H9 (cell line): ENCODE results near the gene KDM5B. TPM values are rescaled to one million over a fixed set of nuclear protein-coding genes. Genes with fewer than 3 reads are reported as not detected.

Source experiments
- DNase-seq: peaks from one replicate; pipeline ENCODE4 v3.0.0-alpha.2; 2017
- H2AFZ ChIP-seq: one replicate; pipeline ENCODE4 v1.6.1; 2013; ENCODE audit warnings: mild to moderate bottlenecking, low read length, control low read depth, moderate library complexity
- H2AK5ac ChIP-seq: 2 replicates; pipeline ENCODE4 v1.6.1; 2013; ENCODE audit warnings: low read length, control low read depth, mixed read lengths; ENCODE audit not compliant: insufficient read length
- H2BK120ac ChIP-seq: one replicate; pipeline ENCODE4 v1.6.1; 2013; ENCODE audit warnings: low read depth, mild to moderate bottlenecking, low read length, control low read depth, inconsistent platforms; ENCODE audit not compliant: poor library complexity, severe bottlenecking
- H2BK12ac ChIP-seq: 2 replicates; pipeline ENCODE4 v1.6.1; 2013; ENCODE audit warnings: low read length, control low read depth, mixed read lengths, low read depth; ENCODE audit not compliant: insufficient read length
- H2BK15ac ChIP-seq: 2 replicates; pipeline ENCODE4 v1.6.1; 2013; ENCODE audit warnings: low read depth, low read length, control low read depth
- H2BK20ac ChIP-seq: one replicate; pipeline ENCODE4 v1.6.1; 2013; ENCODE audit warnings: low read depth, mild to moderate bottlenecking, low read length, control low read depth, inconsistent platforms; ENCODE audit not compliant: poor library complexity, severe bottlenecking
- H2BK5ac ChIP-seq: 2 replicates; pipeline ENCODE4 v1.6.1; 2013; ENCODE audit warnings: low read length, control low read depth, mixed read lengths; ENCODE audit not compliant: insufficient read length
- H3K14ac ChIP-seq: 2 replicates; pipeline ENCODE4 v1.6.1; 2013; ENCODE audit warnings: low read length, control low read depth; ENCODE audit not compliant: insufficient read depth
- H3K18ac ChIP-seq: 2 replicates; pipeline ENCODE4 v1.6.1; 2013; ENCODE audit warnings: low read depth, mild to moderate bottlenecking, mixed read lengths, low read length, control low read depth; ENCODE audit not compliant: insufficient read length
- H3K23ac ChIP-seq: 2 replicates; pipeline ENCODE4 v1.6.1; 2013; ENCODE audit warnings: low read length, control low read depth, mixed read lengths, low read depth; ENCODE audit not compliant: insufficient read length
- H3K23me2 ChIP-seq: 2 replicates; pipeline ENCODE4 v1.6.1; 2013; ENCODE audit warnings: low read depth, mild to moderate bottlenecking, mixed read lengths, low read length, control low read depth; ENCODE audit not compliant: insufficient read length, poor library complexity, severe bottlenecking
- H3K27ac ChIP-seq: 2 replicates; pipeline ENCODE4 v1.5.1; 2013; ENCODE audit warnings: low read length, control low read depth, mixed read lengths, low read depth; ENCODE audit not compliant: insufficient read length
- H3K27me3 ChIP-seq: 2 replicates; pipeline ENCODE4 v1.6.1; 2013; ENCODE audit warnings: low read length, control low read depth, inconsistent platforms; ENCODE audit not compliant: insufficient read depth
- H3K4ac ChIP-seq: 2 replicates; pipeline ENCODE4 v1.6.1; 2013; ENCODE audit warnings: low read depth, mild to moderate bottlenecking, control low read depth, inconsistent platforms, low read length, moderate library complexity
- H3K4me1 ChIP-seq: 2 replicates; pipeline ENCODE4 v1.6.1; 2013; ENCODE audit warnings: low read length, control low read depth, inconsistent platforms; ENCODE audit not compliant: insufficient read depth
- H3K4me2 ChIP-seq: 2 replicates; pipeline ENCODE4 v1.6.1; 2013; ENCODE audit warnings: low read length, control low read depth, mixed read lengths; ENCODE audit not compliant: insufficient read length, insufficient read depth
- H3K56ac ChIP-seq: 2 replicates; pipeline ENCODE4 v1.6.1; 2013; ENCODE audit warnings: low read depth, mild to moderate bottlenecking, mixed read lengths, low read length, control low read depth; ENCODE audit not compliant: insufficient read length
- H3K79me1 ChIP-seq: 2 replicates; pipeline ENCODE4 v1.6.1; 2013; ENCODE audit warnings: low read depth, mild to moderate bottlenecking, moderate library complexity, low read length, control low read depth, inconsistent platforms; ENCODE audit not compliant: insufficient read depth, poor library complexity, severe bottlenecking
- H3K79me2 ChIP-seq: 2 replicates; pipeline ENCODE4 v1.6.1; 2013; ENCODE audit warnings: low read length, control low read depth, inconsistent platforms; ENCODE audit not compliant: insufficient read depth
- H3K9ac ChIP-seq: 2 replicates; pipeline ENCODE4 v1.6.1; 2013; ENCODE audit warnings: low read length, control low read depth, mixed read lengths; ENCODE audit not compliant: insufficient read length; ENCODE audit errors: extremely low read depth
- H3K9me3 ChIP-seq: one replicate; pipeline ENCODE4 v1.6.1; 2013; ENCODE audit warnings: low read depth, low read length, inconsistent platforms; ENCODE audit not compliant: control insufficient read depth
- H3T11ph ChIP-seq: one replicate; pipeline ENCODE4 v1.6.1; 2013; ENCODE audit warnings: mild to moderate bottlenecking, low read length, control low read depth, inconsistent platforms
- H4K20me1 ChIP-seq: one replicate; pipeline ENCODE4 v1.6.1; 2013; ENCODE audit not compliant: control insufficient read depth, insufficient read length, insufficient read depth
- H4K5ac ChIP-seq: 2 replicates; pipeline ENCODE4 v1.6.1; 2013; ENCODE audit warnings: low read depth, mild to moderate bottlenecking, mixed read lengths, low read length, control low read depth; ENCODE audit not compliant: insufficient read length
- H4K8ac ChIP-seq: replicated peaks from 2 replicates; pipeline ENCODE4 v1.6.1; 2013; ENCODE audit warnings: low read length, control low read depth, mixed read lengths, low read depth; ENCODE audit not compliant: insufficient read length
- H4K91ac ChIP-seq: 2 replicates; pipeline ENCODE4 v1.6.1; 2013; ENCODE audit warnings: low read depth, mild to moderate bottlenecking, moderate library complexity, mixed read lengths, low read length, control low read depth; ENCODE audit not compliant: insufficient read length
- H3K27ac Mint-ChIP-seq, 3 experiments: 2 replicates in 2 of 3; 3 replicates in 1 of 3; pipeline ENCODE4 v1.8.0; 2020 to 2021; ENCODE audit warnings: mixed read lengths in 3 of 3, mild to moderate bottlenecking in 1 of 3, moderate library complexity in 1 of 3
- H3K27me3 Mint-ChIP-seq: 2 replicates; pipeline ENCODE4 v1.8.0; 2021; ENCODE audit warnings: low read depth, mild to moderate bottlenecking, moderate library complexity, mixed read lengths
- H3K36me3 Mint-ChIP-seq, 3 experiments: 2 replicates in 2 of 3; 3 replicates in 1 of 3; pipeline ENCODE4 v1.8.0; 2020 to 2021; ENCODE audit warnings: low read depth in 3 of 3, mixed read lengths in 3 of 3; ENCODE audit not compliant: insufficient read depth in 1 of 3
- H3K4me1 Mint-ChIP-seq, 2 experiments: 2 replicates each; pipeline ENCODE4 v1.8.0; 2020; ENCODE audit warnings: mixed read lengths in 2 of 2
- H3K4me3 Mint-ChIP-seq, 2 experiments: 2 replicates in 1 of 2; 3 replicates in 1 of 2; pipeline ENCODE4 v1.8.0; 2020 to 2021; ENCODE audit warnings: mild to moderate bottlenecking in 2 of 2, mixed read lengths in 2 of 2, moderate library complexity in 1 of 2
- H3K9me3 Mint-ChIP-seq, 2 experiments: 2 replicates in 1 of 2; 3 replicates in 1 of 2; pipeline ENCODE4 v1.8.0; 2020; ENCODE audit warnings: mild to moderate bottlenecking in 2 of 2, mixed read lengths in 2 of 2, moderate library complexity in 1 of 2
- WGBS: extraction: QIAGEN DNeasy Blood & Tissue Kit; methylation state at CpG from one replicate; pipeline ENCODE4 v1.1.7; 2013; ENCODE audit warnings: missing lambda C conversion rate, low lambda C conversion rate, mixed read lengths; ENCODE audit not compliant: insufficient read length; ENCODE audit errors: extremely low coverage; 5-methylcytosine and 5-hydroxymethylcytosine counted together
- total RNA-seq: library from RNA; stranded (reverse); gene quantifications from 2 replicates; pipeline ENCODE4 v1.2.1, GENCODE V29; 2021
- TF ChIP-seq, protein P1 (sequence below): fragments of 200-600 bp; sonication (generic); conservative IDR thresholded peaks from 3 replicates; pipeline ENCODE4 v1.8.0; 2021; ENCODE audit warnings: antibody characterized with exemption, mild to moderate bottlenecking

Gene KDM5B
- total RNA-seq, 1 experiment from 2014 or later, result 210 TPM

DNA sequence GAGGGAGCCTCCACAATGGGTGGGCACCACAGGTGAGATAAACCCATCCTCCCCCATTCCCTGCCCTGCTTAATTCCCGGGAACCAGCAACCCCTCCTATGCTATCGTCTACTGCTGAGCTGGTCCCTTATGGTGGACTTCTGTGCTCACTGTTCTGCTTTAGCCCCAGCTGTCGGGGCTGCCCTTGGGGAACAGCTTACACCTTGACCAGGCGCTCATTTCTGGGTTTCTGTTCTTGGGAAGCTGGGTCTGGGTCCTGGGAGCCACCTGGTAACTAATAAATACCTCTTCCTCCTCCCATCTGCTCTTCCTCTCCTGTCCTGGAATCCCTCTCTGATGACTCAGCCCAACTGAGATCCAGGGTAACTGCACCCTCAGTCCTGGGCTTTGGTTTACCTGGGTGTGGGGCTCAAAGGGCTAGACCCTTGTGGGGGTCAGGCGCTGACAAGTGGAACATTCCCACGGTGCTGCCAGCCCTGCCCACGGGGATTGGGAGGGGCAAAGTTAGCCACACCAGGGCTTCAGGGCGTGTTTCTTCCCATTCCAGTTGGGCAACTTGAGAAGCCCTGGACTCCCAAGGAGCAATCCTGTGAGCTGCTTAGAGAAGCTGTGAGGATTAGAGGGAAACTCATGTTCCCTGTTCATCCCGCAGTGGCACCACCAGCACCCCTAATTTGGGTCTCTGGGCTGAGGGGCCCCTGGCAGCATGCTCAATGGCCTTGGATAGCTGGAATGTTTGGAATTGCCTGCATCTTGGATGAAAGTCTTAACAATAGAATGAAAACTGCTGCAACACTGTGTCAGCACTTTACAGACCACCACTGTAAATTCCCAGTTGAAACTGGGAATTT, 4.2 kb upstream of the KDM5B start:
- Mint-ChIP-seq H3K4me1 (peaks cover 39% of the 10 kb centered on the region in 2 experiments), H3K36me3 (peaks cover 0 to 2% (median 0%) of the 10 kb centered on the region in 3 experiments; a peak in 1 of 7 replicates), H3K27ac (peak overlapping the region in 1 of 3 experiments; percentile 75; a peak in 1 of 7 replicates), H3K9me3 (peaks cover 0 to 2% of the 10 kb centered on the region in 2 experiments; a peak in 1 of 5 replicates), H3K4me3 (peak overlapping the region; percentile 85 to 87), H3K27me3 (peaks cover 9% of the 10 kb centered on the region)
- Histone ChIP-seq H3K14ac (no peak overlapping the region; the same call in 1 of the 2 replicates), H3K4me2 (peak overlapping the region; percentile 81), H3K79me2 (peaks cover 7% of the 10 kb centered on the region; the same call in 1 of the 2 replicates), H2BK5ac (no peak overlapping the region), H2AFZ (no peak overlapping the region), H3K4ac (no peak overlapping the region), H3K9me3 (no peaks in the 10 kb centered on the region), H4K5ac (peak overlapping the region; percentile 14), H4K91ac (no peak overlapping the region), H4K20me1 (no peaks in the 10 kb centered on the region), H3K4me1 (peaks cover 22% of the 10 kb centered on the region), H3K23me2 (peaks cover 19% of the 10 kb centered on the region), H2BK120ac (no peak overlapping the region), H3K79me1 (no peaks in the 10 kb centered on the region), H3K56ac (no peak overlapping the region), H3K27me3 (peaks cover 3% of the 10 kb centered on the region; the same call in 1 of the 2 replicates), H3T11ph (no peak overlapping the region), H4K8ac (no peak overlapping the region), H2BK15ac (no peak overlapping the region), H2BK20ac (no peak overlapping the region), H3K9ac (peak overlapping the region; percentile 51), H3K23ac (no peak overlapping the region), H3K27ac (no peak overlapping the region), H2AK5ac (no peak overlapping the region), H3K18ac (no peak overlapping the region), H2BK12ac (no peak overlapping the region)
- TF ChIP-seq, protein P1, sequence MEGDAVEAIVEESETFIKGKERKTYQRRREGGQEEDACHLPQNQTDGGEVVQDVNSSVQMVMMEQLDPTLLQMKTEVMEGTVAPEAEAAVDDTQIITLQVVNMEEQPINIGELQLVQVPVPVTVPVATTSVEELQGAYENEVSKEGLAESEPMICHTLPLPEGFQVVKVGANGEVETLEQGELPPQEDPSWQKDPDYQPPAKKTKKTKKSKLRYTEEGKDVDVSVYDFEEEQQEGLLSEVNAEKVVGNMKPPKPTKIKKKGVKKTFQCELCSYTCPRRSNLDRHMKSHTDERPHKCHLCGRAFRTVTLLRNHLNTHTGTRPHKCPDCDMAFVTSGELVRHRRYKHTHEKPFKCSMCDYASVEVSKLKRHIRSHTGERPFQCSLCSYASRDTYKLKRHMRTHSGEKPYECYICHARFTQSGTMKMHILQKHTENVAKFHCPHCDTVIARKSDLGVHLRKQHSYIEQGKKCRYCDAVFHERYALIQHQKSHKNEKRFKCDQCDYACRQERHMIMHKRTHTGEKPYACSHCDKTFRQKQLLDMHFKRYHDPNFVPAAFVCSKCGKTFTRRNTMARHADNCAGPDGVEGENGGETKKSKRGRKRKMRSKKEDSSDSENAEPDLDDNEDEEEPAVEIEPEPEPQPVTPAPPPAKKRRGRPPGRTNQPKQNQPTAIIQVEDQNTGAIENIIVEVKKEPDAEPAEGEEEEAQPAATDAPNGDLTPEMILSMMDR, result no peak
- no CpG with 5 or more reads among the region's 9 CpGs for WGBS
- no peak for DNase-seq
